Upper lobe of left lung (tissue), 6 donors: ENCODE results near the gene GULP1. TPM values are rescaled to one million over a fixed set of nuclear protein-coding genes. Genes with fewer than 3 reads are reported as not detected.
A peak's percentile ranks its signal among the peaks of the same experiment; 100 is the strongest.
"Not testable (repeated sequence)": the region's sequence is repeated elsewhere in the genome, so short reads cannot be mapped to it uniquely, and the experiment has no call there.

Experiments
- ATAC-seq, 2 donors: fragments of 200-7000 bp; cut with Tn5 transposase; one replicate each; pipeline ENCODE4 v1.9.1; 2022; ENCODE audit warnings: mild to moderate bottlenecking in 2 of 2, moderate library complexity in 2 of 2; ENCODE audit not compliant: low FRiP score in 2 of 2
- DNase-seq, 2 donors: peaks; one replicate each; pipeline ENCODE4 v3.0.0-alpha.2; 2019 to 2020
- H3K27ac ChIP-seq, 4 donors: fragments of 200-600 bp; sonication (generic); one replicate each; pipeline ENCODE4 v1.5.1; 2016 to 2019
- H3K27me3 ChIP-seq, 4 donors: fragments of 200-600 bp; sonication (generic); one replicate each; pipeline ENCODE4 v1.5.1; 2017 to 2019
- H3K36me3 ChIP-seq, 4 donors: fragments of 200-600 bp; sonication (generic); one replicate each; pipeline ENCODE4 v1.5.1; 2016 to 2019
- H3K4me1 ChIP-seq, 4 donors: fragments of 200-600 bp; sonication (generic); one replicate each; pipeline ENCODE4 v1.5.1; 2018 to 2019
- H3K4me3 ChIP-seq, 4 donors: fragments of 200-600 bp; sonication (generic); one replicate each; pipeline ENCODE4 v1.5.1; 2017 to 2019; ENCODE audit warnings: mild to moderate bottlenecking in 2 of 4, moderate library complexity in 1 of 4
- H3K9me3 ChIP-seq, 4 donors: fragments of 200-600 bp; sonication (generic); one replicate each; pipeline ENCODE4 v1.5.1; 2018 to 2019
- CTCF ChIP-seq, 6 experiments: fragments of 450-650 bp in 4 of 6; fragments of 200-600 bp in 2 of 6; sonication (generic) in 2 of 6; IDR thresholded peaks; one replicate each; pipeline ENCODE4 v1.5.1; 2016 to 2019; ENCODE audit warnings: antibody characterized with exemption in 6 of 6
- EP300 ChIP-seq, 4 donors: sonication (generic); formaldehyde crosslinking; IDR thresholded peaks; one replicate each; pipeline ENCODE4 v1.5.1; 2017; ENCODE audit warnings: antibody characterized with exemption in 4 of 4, control low read depth in 2 of 4
- POLR2A ChIP-seq, 4 donors: fragments of 450-650 bp; IDR thresholded peaks; one replicate each; pipeline ENCODE4 v1.5.1; 2016 to 2017; ENCODE audit warnings: antibody characterized with exemption in 4 of 4, mild to moderate bottlenecking in 2 of 4
- POLR2AphosphoS5 ChIP-seq, 2 donors: sonication (generic); formaldehyde crosslinking; IDR thresholded peaks; one replicate each; pipeline ENCODE4 v1.5.1; 2017; ENCODE audit warnings: antibody characterized with exemption in 2 of 2
- WGBS, 2 donors: methylation state at CpG; one replicate each; pipeline ENCODE4 v1.1.5; 2017 to 2018; 5-methylcytosine and 5-hydroxymethylcytosine counted together
- total RNA-seq, 6 donors: library from RNA; depleted of rRNA in 4 of 6; stranded (reverse); fragments of >200 nt in 4 of 6; gene quantifications; one replicate each; pipeline versions ENCODE4 v1.1.0 to v1.2.1, GENCODE V29; 2016 to 2021
- donor health status: DM: no; HTN: no; CAD: no; lungs with moderate emphysema.
- donor health status: DM: no; HTN: yes; CAD: no; lungs with severe emphysema.

The GULP1 gene
- total RNA-seq, 6 donors from 2014 or later = 12.5 to 71.2 (median 32.7) TPM

DNA sequence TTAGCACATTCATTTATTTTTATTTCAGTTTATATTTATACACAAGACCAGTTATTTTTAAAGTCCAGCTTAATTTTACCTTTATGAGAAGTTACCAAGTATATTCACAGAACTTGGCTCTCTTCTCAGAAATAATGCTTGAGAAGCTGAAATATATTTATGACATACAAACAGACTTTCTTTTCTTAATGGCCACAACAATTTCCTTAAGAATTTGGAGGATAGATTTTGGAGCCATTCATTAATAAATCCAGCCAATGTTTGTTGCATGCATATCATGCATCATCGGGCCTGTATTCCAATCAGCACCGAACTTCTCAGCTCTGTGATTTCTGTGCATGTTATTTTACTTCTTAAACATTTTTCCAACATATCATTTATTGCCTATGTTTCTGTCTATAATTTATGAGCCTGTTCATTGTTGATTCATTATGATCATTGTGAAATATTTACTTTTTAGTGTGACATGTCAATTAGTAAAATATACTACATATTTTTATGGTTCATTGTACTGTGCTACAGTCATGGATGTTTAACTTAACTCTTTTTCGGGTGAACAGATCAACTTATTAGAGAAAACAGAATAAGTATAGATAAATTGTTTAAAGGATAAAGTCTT, 3.5 kb downstream of the GULP1 start:
- H3K36me3 ChIP-seq = no peaks in the 10 kb centered on the region
- H3K9me3 ChIP-seq = no peaks in the 10 kb centered on the region
- TF ChIP-seq POLR2A (IDR thresholded peaks at IDR 0.05) = no peak
- no peak for TF ChIP-seq EP300 (IDR thresholded peaks at IDR 0.05)
- no peak for TF ChIP-seq POLR2AphosphoS5 (IDR thresholded peaks at IDR 0.05)
- peaks cover 0 to 9% (median 4%) of the 10 kb centered on the region in 4 donors for H3K4me1 ChIP-seq
- WGBS, 2 donors = 72 to 74% methylated on average over 3 of the region's 3 CpGs
- H3K27ac ChIP-seq = peak overlapping the region in 1 of 4 donors; percentile 96
- no peak overlapping the region for H3K4me3 ChIP-seq
- ATAC-seq (no peak), DNase-seq (no peak)
- no peaks in the 10 kb centered on the region for H3K27me3 ChIP-seq

DNA sequence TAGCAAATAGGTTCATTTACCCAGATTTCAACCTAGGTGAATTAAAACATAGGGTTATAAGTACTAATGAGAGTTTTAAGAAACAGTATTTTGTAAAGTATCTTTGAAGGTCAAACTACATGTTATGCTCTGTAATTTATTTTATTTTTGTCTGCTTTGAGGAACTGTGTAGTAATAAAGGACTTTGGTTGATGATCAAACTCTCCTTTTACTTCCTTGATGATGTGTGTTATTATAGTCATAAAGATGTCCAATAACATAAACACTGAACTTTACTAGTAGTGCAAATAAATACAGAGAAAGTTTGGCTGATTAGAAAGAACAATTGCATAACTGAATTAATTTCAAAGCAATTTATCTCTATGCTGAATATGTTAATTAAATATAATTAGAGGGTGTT, 6.3 kb downstream of the GULP1 start:
- H3K27me3 ChIP-seq = no peaks in the 10 kb centered on the region
- no peak for TF ChIP-seq POLR2A (IDR thresholded peaks at IDR 0.05)
- no peak for TF ChIP-seq POLR2AphosphoS5 (IDR thresholded peaks at IDR 0.05)
- no peak for TF ChIP-seq CTCF (IDR thresholded peaks at IDR 0.05)
- no peak for TF ChIP-seq EP300 (IDR thresholded peaks at IDR 0.05)
- H3K27ac ChIP-seq = no peak overlapping the region
- no peak for ATAC-seq
- H3K9me3 ChIP-seq = no peaks in the 10 kb centered on the region
- H3K4me1 ChIP-seq = peaks cover 0 to 5% (median 4%) of the 10 kb centered on the region in 4 donors
- no peak overlapping the region for H3K4me3 ChIP-seq
- H3K36me3 ChIP-seq = no peaks in the 10 kb centered on the region
- DNase-seq = no peak

DNA sequence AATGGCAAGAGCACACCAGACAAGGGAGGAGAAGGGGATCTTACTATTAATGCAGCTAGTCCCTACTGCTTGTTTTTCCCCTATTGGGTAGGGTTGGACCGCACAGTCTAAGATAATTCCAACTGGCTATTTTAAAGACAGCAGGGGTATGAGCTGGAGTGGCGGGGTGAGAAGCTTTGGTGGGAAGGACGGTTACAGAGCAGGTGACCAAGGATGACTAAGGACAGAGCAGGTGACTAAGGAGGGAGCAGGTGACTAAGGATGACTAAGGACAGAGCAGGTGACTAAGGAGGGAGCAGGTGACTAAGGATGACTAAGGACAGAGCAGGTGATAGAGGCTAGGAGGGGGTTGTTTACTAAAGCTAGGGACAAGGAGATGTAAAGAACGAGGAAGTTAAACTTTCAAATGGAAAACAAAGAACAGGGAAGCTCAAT, 7.3 kb downstream of the GULP1 start:
- ATAC-seq, H3K36me3 ChIP-seq, DNase-seq, H3K4me3 ChIP-seq, H3K27ac ChIP-seq, H3K27me3 ChIP-seq, H3K9me3 ChIP-seq, H3K4me1 ChIP-seq: not testable (repeated sequence)
- 91% methylated on average over 4 of the region's 4 CpGs for WGBS, 2 donors

GRCh38 chr2:188303363-188304031, 11.8 kb downstream of the GULP1 start:
- TF ChIP-seq POLR2A (IDR thresholded peaks at IDR 0.05) = no peak
- TF ChIP-seq CTCF (IDR thresholded peaks at IDR 0.05) = no peak
- TF ChIP-seq EP300 (IDR thresholded peaks at IDR 0.05) = no peak
- no peak for TF ChIP-seq POLR2AphosphoS5 (IDR thresholded peaks at IDR 0.05)

DNA sequence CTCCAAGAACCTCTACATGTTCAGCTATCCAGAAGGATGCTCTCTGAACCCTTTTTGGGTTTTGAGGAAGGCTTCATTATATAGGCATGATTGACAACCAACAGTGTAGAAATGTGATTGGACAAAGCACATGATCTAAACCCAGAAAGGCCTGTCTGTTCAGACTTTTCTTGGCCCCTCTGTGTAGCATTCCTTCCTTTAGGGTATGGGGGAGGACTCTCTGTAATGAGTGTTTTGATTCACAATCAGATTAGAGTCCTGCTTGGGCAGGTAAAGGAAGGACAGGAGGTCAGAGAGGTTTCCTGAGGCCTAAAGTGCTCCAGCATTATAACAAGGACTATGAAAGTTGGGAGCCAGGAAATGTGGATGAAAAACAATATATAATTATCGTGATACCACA, 13.6 kb downstream of the GULP1 start:
- Histone ChIP-seq H3K27ac (no peak overlapping the region), H3K36me3 (no peaks in the 10 kb centered on the region), H3K4me1 (no peaks in the 10 kb centered on the region), H3K4me3 (no peak overlapping the region), H3K27me3 (no peaks in the 10 kb centered on the region), H3K9me3 (no peaks in the 10 kb centered on the region)
- TF ChIP-seq EP300 (IDR thresholded peaks at IDR 0.05) = no peak
- no peak for TF ChIP-seq POLR2AphosphoS5 (IDR thresholded peaks at IDR 0.05)
- TF ChIP-seq POLR2A (IDR thresholded peaks at IDR 0.05) = no peak
- no peak for TF ChIP-seq CTCF (IDR thresholded peaks at IDR 0.05)
- no peak for DNase-seq
- ATAC-seq = no peak
- WGBS, 2 donors = 72 to 100% methylated on average over 1 of the region's 1 CpG

More at GRCh38 chr2:188303363-188304031, 11.8 kb downstream of the GULP1 start:
- 81 to 83% methylated on average over 2 of the region's 2 CpGs for WGBS, 2 donors
- H3K36me3 ChIP-seq = no peaks in the 10 kb centered on the region
- no peaks in the 10 kb centered on the region for H3K9me3 ChIP-seq
- H3K27ac ChIP-seq = no peak overlapping the region
- no peaks in the 10 kb centered on the region for H3K27me3 ChIP-seq
- H3K4me3 ChIP-seq = no peak overlapping the region
- ATAC-seq (no peak), DNase-seq (no peak)
- no peaks in the 10 kb centered on the region for H3K4me1 ChIP-seq

GRCh38 chr2:188306271-188306670, 14.6 kb downstream of the GULP1 start:
- Histone ChIP-seq H3K27me3 (no peaks in the 10 kb centered on the region), H3K36me3 (no peaks in the 10 kb centered on the region), H3K9me3 (no peaks in the 10 kb centered on the region), H3K27ac (no peak overlapping the region), H3K4me3 (no peak overlapping the region), H3K4me1 (no peaks in the 10 kb centered on the region)
- TF ChIP-seq EP300 (IDR thresholded peaks at IDR 0.05) (no peak), POLR2AphosphoS5 (IDR thresholded peaks at IDR 0.05) (no peak), POLR2A (IDR thresholded peaks at IDR 0.05) (no peak), CTCF (IDR thresholded peaks at IDR 0.05) (no peak)
- ATAC-seq = no peak
- no peak for DNase-seq
- 44 to 60% methylated on average over 1 of the region's 1 CpG for WGBS, 2 donors
